A549 (cell line): ENCODE data around the gene FCAMR.

Experiments
- BHLHE40 ChIP-seq: IDR thresholded peaks from 2 replicates; pipeline ENCODE4 v1.6.1; 2012; ENCODE audit warnings: low read depth, low read length, inconsistent platforms
- ESRRA ChIP-seq: fragments of 150-350 bp; IDR thresholded peaks from 2 replicates; pipeline ENCODE4 v1.6.1; 2014; ENCODE audit warnings: mild to moderate bottlenecking, low read length, borderline replicate concordance
- JUN ChIP-seq, 2 experiments: fragments of >200 bp; sonication (Bioruptor Twin); formaldehyde crosslinking; IDR thresholded peaks; 2 replicates in 1 of 2; 3 replicates in 1 of 2; pipeline ENCODE4 v1.6.1; 2016 to 2017
- POLR2A ChIP-seq: IDR thresholded peaks from 2 replicates; pipeline ENCODE4 v1.6.1; 2012; ENCODE audit warnings: mild to moderate bottlenecking, low read length
- POLR2AphosphoS2 ChIP-seq: conservative IDR thresholded peaks from 2 replicates; pipeline ENCODE4 v1.6.1; 2012; ENCODE audit warnings: low read length, improper control_type of control experiment, inconsistent platforms
- RAD21 ChIP-seq, 2 experiments: fragments of >200 bp in 1 of 2; sonication (Bioruptor Twin) in 1 of 2; formaldehyde crosslinking in 1 of 2; IDR thresholded peaks in 1 of 2; conservative IDR thresholded peaks in 1 of 2; 2 replicates in 1 of 2; 3 replicates in 1 of 2; pipeline ENCODE4 v1.6.1; 2012 to 2018; ENCODE audit warnings: inconsistent platforms in 1 of 2
- SREBF2 ChIP-seq: fragments of 450-650 bp; IDR thresholded peaks from 2 replicates; pipeline ENCODE4 v1.6.1; 2014; ENCODE audit warnings: mild to moderate bottlenecking, moderate library complexity

GRCh38 chr1:206965781-206966180 lies 4.5 kb downstream of the FCAMR start:
- TF ChIP-seq RAD21 (conservative IDR thresholded peaks at IDR 0.05 in 1 of 2, IDR thresholded peaks at IDR 0.05 in 1 of 2) (no peak), JUN (IDR thresholded peaks at IDR 0.05) (no peak), POLR2A (no peak), ESRRA (no peak), BHLHE40 (no peak), SREBF2 (no peak), POLR2AphosphoS2 (no peak)
